ENCODE data around the gene KIF21A.
"Not testable (repeated sequence)": the region's sequence is repeated elsewhere in the genome, so short reads cannot be mapped to it uniquely, and the experiment has no call there.

Gene KIF21A

DNA sequence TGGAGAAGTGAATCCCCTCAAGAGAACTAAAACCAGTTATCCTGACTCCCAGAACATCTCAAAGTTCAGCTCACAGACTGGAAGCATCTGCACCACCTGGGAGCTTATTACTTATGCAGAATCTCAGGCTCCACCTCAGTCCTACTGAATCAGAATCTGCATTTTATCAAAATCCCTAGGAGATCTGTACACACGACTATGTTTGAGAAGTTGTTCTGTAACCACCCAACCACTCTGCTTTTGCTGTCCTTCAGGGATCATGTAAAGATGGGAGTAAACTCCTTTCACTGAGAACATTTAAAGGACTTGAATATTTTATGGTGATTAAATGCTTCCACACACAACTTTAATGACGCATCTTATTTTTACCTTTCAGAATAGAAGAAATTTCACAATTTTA, 98.0 kb downstream of the KIF21A start:
- no peak for ATAC-seq
- no peak for DNase-seq

DNA sequence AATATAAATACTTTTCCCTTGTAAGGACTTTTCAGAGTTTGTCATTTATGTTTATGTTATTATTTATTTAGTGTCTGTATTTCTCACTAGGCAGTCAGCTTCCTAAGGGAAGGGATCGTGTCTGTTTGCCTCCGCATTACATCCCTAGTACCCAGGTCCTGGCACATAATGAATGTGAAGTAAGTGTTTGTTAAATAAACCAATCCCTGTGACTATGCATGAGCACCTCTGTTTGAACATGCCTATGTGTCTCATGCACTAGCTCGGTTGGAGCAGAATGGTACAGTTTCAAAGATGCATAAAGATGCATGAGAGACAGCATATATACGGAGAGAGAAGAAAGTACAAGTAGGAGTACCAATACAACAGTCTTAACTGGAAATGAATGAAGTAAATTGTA, 99.3 kb downstream of the KIF21A start:
- DNase-seq (no peak), ATAC-seq (no peak)

DNA sequence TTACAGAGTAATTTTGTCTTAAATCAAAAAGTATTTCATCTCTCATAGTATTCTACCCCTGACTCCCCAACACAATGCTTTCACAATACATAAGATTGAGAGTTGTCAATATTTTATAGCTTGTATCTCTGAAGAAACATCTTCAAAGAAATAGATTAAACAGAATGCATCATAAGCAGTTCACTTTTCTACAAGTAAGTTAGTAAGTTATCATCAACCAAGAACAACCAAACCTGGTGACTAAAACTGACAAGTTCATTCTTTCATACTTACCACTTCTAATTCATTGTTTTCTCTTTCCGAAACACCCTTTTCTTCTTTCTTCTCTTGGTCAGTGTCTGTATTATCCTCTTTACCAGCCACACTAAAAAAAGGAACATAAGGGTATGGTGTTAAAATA, 101.2 kb downstream of the KIF21A start:
- DNase-seq, result no peak
- no peak for ATAC-seq

DNA sequence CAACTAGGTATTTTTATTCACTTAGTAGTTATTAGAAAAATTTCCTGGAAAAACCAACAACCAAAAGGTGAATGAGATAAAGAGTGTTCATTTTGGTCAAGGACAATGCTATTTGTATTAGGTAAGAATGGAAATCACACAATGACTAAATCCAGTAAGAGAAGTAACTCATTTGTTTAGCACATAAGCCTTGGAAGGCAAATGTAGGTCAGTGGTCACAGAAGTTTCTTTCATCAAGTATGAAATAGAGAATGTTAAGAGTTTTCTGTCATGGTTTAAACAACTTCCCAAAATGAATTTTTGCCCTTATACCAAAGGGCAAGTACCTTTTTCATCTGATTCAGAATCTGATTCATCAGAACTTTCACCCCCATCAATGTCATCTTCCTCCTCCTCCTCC, 101.7 kb downstream of the KIF21A start:
- no peak for DNase-seq
- peak; percentile 63 for ATAC-seq

DNA sequence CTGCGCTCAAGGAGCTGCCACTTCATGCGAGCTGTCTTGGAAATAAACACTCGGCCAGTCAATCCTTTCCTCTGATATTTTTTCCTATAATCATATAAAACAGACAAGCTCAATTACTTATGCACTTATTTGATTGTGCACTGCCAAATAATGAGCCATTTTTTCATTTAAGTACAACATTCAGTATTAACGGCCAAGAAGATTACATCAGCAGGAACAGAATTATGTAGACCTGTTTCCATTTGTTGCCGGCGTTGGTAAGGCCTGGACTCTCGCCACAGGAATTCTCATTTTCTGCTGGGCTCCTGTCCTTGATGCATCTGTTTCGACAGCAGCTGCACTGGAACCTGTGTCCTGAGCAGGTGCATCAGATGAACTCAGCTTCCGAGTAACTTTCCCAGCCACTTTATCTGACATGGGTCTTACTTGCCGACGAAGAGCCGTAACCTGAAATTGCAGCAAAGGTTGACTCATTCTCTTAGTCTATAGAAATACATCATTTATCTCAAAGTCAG, 110.2 kb downstream of the KIF21A start:
- DNase-seq (no peak), ATAC-seq (no peak)

DNA sequence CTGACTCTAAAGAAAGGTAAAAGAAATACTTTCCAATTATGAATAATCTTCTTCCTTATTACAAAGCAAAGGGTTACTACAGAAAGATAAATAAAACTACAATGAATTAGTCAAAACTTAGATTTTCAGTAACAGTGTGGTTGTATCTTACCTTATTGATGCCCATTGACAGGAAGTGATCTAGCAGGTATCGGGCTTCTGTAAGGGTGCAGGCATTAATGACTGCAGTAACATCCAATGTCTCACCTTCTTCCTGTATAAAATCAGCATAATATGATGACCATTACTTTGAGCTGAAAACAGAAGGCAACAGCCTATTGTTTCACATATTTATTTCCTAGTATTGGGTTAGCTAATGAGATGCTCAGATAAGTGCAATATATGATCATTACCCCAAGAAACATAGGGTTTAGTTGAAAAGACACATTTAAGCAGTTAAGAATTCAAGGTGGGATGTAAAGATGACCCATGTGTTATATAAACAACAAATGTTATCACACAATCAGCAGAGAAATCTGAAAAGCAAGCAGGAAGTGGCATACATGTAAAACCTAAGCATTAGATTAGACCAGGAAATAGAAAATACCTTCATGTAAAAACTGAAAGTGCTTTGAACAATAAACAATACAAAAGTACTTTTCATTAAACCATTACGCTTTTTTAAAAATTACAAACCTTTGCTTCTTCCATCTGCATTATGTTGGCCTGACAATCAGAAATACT, 111.2 kb downstream of the KIF21A start:
- DNase-seq (no peak), ATAC-seq (no peak)

DNA sequence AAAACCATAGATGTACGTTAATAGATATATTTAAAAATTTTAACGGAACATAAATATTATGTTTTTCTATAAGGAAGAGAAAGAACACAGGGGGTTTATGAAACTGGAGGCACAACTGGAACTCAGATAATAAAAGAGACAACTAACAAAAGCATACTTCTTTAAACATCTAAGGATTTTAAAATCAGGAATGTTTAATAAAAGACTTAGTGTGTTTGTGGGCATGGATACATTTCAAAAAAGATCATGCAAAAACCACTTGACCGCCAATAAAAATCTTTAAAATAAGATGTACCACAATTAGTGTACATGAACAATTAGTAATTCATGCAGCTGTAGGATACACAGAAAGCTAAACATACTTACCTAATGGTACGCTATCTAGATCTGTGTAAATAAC, 113.0 kb downstream of the KIF21A start:
- DNase-seq (no peak), ATAC-seq (no peak)

DNA sequence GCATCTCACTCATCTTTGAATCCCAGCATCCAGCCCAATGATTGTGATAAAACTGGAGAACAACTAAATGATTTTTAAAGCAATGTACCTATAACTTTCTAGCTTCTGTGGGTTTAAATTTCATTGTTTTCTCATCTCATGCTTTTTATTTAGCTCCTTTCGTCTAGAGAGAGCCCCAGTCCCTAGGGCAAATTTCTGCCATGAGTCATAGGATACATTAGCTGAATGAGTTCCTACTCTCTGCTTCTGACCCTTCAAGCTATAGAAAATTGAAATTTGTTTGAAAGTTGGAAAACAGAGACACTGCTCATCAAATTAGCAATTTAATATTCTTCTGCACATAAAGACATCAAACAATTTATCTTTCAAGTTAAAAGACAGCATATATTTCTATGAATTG, 113.9 kb downstream of the KIF21A start:
- ATAC-seq (no peak), DNase-seq (no peak)

DNA sequence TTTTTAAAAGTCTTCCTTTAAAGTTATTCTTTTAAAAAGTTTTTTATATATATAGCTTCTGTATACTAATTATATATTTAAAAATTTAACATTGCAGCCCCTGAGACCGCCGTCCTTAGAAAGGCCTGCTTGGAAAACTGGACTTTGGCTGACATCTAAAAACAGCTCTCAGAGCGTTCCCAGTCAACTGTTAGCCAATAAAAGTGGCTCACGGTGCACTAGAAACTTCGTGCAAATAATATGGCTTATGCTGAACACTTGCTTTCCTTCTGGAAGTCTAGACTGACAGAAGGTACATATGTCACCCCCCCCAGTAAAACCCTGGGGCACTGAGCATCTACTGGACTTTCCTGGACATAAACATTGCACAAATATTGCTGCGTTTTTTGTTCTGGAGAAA, 115.0 kb downstream of the KIF21A start:
- DNase-seq (no peak), ATAC-seq (no peak)

DNA sequence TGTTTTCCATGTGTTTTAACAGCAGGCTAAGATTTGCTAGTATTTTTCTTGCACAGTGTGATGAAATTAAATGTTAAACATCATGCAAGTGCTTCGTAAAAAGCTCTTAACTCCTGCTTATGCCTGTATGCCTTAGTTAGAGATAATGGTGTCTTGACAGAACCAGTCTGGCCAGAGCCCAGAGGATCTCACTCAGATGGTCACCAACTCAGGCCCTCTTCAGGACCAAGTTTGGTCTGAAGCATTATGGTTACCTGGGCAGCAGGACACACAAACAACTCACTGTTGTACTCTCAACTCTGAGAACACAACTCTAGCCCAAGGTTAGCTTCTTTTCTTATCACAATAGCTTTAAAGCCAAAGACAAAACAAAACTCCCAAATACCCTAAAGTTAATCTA, 115.4 kb downstream of the KIF21A start:
- ATAC-seq (no peak), DNase-seq (no peak)

DNA sequence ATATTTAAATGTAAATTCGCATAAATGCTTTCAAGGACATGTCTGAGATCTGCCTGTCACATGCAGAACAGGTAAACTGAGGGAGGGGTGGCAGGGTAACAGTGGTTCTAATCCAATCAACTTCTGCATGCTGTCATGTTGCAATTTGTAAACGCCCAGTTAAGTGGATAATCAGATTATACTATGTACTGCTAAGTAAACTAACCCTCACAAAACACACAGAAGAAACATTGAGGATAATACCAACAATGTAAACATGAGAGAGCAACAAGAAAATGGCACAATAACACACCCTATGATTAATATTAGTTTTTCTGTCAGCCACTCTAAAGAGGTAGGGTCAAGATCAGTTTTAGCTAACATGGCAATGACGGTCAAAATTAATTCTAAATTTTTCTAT, 123.7 kb downstream of the KIF21A start:
- ATAC-seq, result no peak

DNA sequence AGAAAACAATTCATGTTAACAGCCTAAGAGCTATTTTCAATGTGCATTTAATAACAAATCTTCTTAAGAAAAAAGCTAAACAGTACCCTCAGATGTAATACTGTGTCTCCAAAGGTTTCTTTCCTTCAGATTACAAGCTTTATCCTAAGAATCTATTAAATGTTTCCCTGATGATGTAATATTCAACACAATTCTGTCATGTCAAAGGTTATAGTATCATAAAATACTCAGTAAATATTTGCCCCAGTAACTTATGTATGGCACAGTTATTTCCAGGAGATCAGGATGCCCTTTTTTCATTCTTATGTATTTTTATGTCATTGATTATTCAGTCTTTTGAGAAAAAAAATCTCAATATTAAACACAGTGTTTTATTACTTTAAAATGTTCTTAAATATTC, 128.4 kb downstream of the KIF21A start:
- DNase-seq (no peak), ATAC-seq (no peak)

More for the DNA sequence above, 123.7 kb downstream of the KIF21A start:
- DNase-seq, result no peak

DNA sequence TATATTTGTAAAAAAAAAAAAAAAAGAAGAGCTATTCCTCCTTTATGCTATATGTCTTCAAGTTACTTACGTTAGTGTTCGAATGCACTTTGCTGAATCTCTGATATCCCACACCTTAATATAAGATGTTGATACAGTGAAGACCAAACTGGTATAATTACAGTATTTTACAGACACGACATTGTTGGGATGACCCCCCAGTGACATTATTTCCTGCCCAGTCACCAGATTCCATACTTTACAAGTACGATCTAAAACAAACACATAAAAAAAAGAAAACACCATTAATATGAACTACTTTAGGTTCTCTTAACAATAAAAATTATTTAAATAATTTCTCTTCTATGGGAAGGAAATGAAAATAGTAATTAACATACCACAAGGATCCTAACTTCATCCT, 133.4 kb downstream of the KIF21A start:
- ATAC-seq (no peak), DNase-seq (no peak)

DNA sequence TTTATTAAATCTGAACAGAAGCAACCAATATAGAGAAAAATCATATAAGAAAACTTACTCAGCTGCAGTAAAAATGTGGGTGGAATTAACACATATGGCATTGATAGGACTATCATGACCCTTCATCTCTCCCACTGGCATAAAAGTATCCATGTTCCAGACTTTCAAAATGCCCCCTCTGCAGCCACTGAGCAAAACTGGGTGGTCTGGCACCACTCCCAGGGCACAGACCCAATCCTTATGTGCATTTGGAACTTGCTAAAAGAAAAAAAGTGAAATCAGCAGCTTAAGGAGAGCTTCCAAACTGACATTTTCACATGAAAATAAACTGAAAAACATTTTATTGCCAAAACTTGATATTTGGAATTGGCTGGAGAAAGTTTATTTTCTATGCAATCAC, 141.5 kb downstream of the KIF21A start:
- DNase-seq, result no peak
- no peak for ATAC-seq

DNA sequence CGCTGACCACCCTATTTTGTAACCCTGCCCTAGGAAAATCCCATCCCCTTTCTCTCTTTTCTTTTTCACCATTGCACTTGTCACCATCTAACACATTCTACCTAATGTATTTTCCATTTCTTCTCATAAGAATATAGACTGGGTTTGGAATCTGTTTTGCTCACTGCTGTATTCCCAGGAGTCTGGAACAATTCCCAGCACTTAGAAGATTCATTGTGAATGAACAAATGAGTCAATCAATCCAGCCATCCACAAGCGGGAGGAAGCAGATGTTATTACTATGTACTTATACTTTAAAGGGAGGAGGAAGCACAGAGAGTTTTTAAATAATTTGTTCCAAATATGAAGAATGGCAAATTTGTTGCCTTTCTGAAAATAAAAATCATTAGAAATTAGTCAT, 142.1 kb downstream of the KIF21A start:
- DNase-seq, result no peak
- ATAC-seq, result no peak

DNA sequence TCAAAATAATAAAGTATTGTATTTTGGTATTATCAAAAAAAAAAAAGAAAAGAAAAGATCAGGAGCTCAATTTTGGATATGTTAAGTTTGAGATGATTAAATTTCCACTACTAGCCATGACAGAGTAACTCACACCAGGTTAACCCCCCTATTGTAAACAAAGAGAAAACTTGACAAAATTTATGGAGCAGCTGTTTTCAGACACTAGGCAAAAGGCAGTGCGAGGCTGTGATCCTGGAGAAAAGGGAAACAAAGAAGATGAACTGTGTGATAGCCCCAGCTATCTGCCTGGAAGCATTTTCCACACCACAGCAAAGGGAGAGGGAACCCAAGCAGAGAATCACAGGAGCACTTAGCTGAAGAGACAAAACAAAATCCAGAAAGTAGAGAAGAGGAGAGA, 145.0 kb downstream of the KIF21A start:
- no peak for DNase-seq
- ATAC-seq, result no peak

DNA sequence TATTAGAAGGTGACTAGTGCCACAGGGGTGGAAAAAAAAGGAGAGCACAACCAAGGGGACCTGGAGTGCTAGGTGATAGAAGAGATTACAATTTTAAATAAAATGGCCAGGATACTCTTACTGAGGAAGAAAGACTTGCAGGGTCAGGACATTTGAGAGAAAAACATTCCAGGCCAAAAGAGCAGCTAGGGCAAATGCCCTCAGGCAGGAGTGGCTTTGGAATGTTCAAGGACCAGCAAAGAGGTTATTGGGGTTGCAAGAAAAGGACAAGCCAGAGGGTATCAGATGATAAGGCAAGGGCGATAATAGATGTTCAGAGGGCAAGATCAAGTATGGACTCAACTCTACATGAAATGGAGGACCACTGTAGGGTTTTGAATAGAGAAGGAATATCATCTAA, 146.4 kb downstream of the KIF21A start:
- no peak for ATAC-seq
- DNase-seq, result no peak

DNA sequence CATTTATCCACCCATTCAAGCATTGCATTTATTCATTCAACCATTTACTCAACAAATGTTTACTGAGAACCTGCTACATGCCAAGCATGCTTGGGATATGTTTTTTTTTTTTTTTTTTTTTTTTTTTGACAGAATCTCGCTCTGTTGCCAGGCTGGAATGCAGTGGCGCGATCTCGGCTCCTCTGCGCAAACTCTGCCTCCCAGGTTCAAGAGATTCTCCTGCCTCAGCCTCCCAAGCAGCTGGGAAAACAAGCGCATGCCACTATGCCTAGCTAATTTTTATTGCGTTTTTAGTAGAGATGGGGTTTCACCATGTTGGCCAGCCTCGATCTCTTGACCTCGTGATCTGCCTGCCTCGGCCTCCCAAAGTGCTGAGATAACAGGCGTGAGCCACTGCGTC, 147.3 kb downstream of the KIF21A start:
- not testable (repeated sequence) for ATAC-seq, DNase-seq

DNA sequence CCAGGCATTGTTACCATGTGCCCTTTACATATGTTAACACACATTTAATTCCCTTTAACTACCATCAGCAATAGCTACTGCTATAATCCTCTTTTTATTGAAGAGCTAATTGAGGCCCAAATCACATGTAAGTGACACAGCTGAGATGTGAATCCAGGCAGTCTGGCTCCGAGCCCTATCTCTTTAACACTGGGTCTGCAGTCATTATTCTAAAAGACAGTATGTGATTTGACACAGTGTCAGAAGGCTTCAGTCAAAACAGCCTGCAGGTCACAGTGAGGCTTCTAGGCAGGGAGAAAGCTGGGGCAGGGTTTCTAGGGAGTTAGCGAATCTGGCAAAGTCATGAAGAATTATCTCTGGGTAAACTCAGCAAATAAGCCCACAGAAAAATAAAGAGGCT, 148.2 kb downstream of the KIF21A start:
- no peak for ATAC-seq
- no peak for DNase-seq

DNA sequence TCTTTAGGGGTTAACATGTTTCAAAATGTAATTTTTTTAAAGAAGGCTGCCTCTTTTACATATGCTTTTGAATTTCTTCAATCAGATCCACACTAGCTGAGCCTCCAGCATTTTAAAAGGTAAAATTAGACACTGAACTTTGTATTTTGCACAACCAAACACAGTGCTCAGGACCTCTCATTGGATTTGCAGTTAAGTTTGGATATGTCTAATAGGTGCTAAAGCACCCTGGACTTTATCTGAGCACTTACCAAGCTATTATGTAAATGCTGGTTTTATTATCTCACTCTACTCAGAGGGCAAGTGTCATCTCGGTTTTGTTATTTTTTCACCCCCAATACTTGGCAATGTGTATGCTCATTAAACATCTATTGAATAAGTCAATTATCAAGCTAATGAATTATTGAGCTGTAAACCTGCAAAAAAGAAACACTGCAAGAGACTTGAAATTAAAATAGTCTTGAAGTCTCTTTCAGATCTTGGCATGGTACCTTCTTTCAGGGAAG, 150.7 kb downstream of the KIF21A start:
- ATAC-seq (no peak), DNase-seq (no peak)

DNA sequence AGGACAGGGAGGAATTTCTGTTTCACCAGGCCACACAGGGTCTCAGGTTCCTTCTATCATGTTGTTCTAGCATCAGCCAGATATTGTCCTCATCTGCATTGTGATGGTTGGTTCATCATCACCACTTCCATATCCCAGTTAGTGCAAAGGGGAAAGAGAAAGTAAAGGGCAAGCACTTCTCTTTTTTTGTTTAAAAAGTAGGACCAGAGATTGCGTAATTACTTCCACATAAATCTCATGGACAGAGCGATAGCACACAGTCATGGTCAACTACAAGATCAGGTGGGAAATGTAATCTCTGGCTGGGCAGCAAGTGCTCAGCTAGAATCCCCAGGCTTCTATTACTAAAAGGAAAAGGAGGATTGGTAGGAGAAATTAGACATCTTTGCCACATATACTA, 155.1 kb downstream of the KIF21A start:
- no peak for ATAC-seq
- no peak for DNase-seq

DNA sequence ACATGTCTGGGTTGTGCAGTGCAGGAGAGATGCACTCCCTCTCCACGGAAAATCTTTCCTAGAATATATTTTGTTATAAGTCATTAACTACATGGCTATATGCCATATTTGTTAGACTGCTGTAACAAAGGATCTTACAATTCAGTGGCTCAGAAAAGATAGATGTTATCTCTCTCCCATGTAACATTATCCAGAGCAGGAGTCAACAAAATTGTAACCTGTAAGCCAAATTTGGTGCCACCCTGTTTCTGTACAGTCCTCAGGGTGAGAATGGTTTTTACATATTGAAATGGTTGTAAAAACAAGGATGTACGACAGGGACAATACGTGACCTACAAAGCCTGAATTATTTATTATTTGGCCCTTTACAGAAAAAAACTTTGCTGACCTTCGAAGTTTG, 155.5 kb downstream of the KIF21A start:
- DNase-seq (no peak), ATAC-seq (no peak)

DNA sequence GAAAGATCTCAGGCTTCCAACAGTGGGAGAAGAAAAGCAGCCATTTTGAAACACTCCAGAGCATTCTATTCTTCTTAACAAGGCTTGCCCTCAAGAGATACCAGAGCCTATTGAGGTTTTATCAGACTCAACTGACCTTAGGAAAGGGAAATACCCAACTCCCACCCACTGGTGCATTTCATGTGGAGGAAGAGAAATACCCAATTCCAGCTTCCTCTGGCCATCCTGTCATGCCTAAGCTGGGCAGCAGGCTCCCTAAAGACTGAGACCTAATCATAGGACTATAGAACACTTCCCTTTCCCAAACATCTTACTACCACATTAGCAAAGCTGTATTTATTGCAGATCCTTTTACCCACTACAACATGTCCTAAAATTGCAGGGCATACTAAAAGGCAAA, 164.5 kb downstream of the KIF21A start:
- no peak for ATAC-seq
- DNase-seq, result no peak

DNA sequence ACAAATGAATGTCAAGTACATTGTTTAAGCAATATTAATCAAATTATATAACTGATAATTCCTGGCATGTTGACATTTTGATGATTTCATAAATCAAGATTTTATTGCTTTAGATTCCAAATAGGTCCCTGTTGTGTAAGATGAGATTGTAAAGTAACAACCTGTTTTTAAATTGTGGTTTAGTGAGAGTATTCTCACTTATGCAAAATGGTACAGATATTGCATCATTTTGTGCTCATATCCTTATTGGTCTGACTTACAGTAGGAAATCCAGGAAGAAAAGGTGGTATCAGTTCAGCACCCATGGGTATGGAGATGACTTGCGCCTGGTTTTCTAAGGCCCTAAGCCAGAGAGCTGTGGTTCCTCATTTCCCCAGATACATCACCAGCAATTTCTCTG, 165.5 kb downstream of the KIF21A start:
- ATAC-seq (no peak), DNase-seq (no peak)
